ENCODE measurements around the gene MUC3A. TPM values are rescaled to one million over a fixed set of nuclear protein-coding genes. Genes with fewer than 3 reads are reported as not detected.

Gene MUC3A
- total and polyA plus RNA-seq, 2 of the 13 experiments (the other 11 are each of a cell fraction or from before 2014, with no cell fraction given): 0.01 TPM; not detected in 1

GRCh38 chr7:100968650-100969049 is 19.3 kb downstream of the MUC3A start:
- H3K27me3 ChIP-seq (ENCODE audit: control insufficient read depth in 1 of 2, insufficient read depth in 2 of 2, low read length in 2 of 2): peaks cover 12 to 47% of the 10 kb centered on the region in 2 experiments
- DNase-seq (ENCODE audit: low spot score): no peak
- H3K9ac ChIP-seq (ENCODE audit: insufficient read depth, low read depth, low read length): no peak overlapping the region
- H3K4me2 ChIP-seq (ENCODE audit: low read depth, low read length): no peak overlapping the region
- no peak; the same call in 2 of the 3 replicates for ATAC-seq
- no peaks in the 10 kb centered on the region for H3K9me3 ChIP-seq (ENCODE audit: low read length)
- ChIA-PET POLR2A (no interaction called here), CTCF (ENCODE audit: low intra/inter-chr PET ratio, low total read pairs) (no interaction called here)
- no peaks in the 10 kb centered on the region for H3K36me3 ChIP-seq (replicated peaks in 1 of 2; ENCODE audit: control insufficient read depth in 1 of 2, insufficient read depth in 2 of 2, low read length in 2 of 2)
- intact Hi-C loops (cut with micrococcal nuclease; ENCODE audit: unreplicated experiment) (no loop called here), in situ Hi-C loops (cut with HindIII; ENCODE audit: extremely low pct_ligation_motif_present, low pct_unique_long_range_greater_than_20kb) (loop anchor here (5.0 kb wide), 1 partner anchor 89 kb away; no protein-coding TSS in a partner anchor)
- no peak overlapping the region for H3K27ac ChIP-seq (ENCODE audit: extremely low read length, insufficient read depth, low read length)
- H4K20me1 ChIP-seq (ENCODE audit: insufficient read depth, low read length): no peaks in the 10 kb centered on the region
- WGBS (ENCODE audit: low lambda C conversion rate): 0% methylated on average over 3 of the region's 3 CpGs
- no TSS peak for BruUV-seq (replicated peaks)
- H3K79me2 ChIP-seq (ENCODE audit: insufficient read depth, low read length): no peaks in the 10 kb centered on the region
- TF ChIP-seq TFDP2 (CRISPR knock-in tag; IDR thresholded peaks at IDR 0.05) (no peak), NFE2L2 (IDR thresholded peaks at IDR 0.05; ENCODE audit: low read length) (no peak), ZFYVE20 (CRISPR knock-in tag; IDR thresholded peaks at IDR 0.05; ENCODE audit: borderline replicate concordance, low read depth) (no peak), LCORL (IDR thresholded peaks at IDR 0.05) (no peak), LCORL (CRISPR knock-in tag; IDR thresholded peaks at IDR 0.05) (no peak), MXI1 (IDR thresholded peaks at IDR 0.05; ENCODE audit: borderline replicate concordance, low read depth, low read length) (no peak)
- H3K4me3 ChIP-seq (replicated peaks in 1 of 3; ENCODE audit: insufficient read depth in 1 of 3, low read depth in 2 of 3, low read length in 3 of 3): no peak overlapping the region
- no peak for FAIRE-seq
- H2AFZ ChIP-seq (ENCODE audit: low read length): no peak overlapping the region
- H3K4me1 ChIP-seq (ENCODE audit: insufficient read depth, low read length): 0 out of 2 replicates have a peak, but pooled peaks cover 10% of the 10 kb centered on the region

- WGBS (ENCODE audit: low lambda C conversion rate): 35% methylated on average over 12 of the region's 12 CpGs
- TF ChIP-seq ZNF282 (IDR thresholded peaks at IDR 0.05; ENCODE audit: partially characterized antibody) (no peak), HHEX (CRISPR knock-in tag; IDR thresholded peaks at IDR 0.05) (no peak), EHMT2 (IDR thresholded peaks at IDR 0.05; ENCODE audit: borderline replicate concordance, low read depth, low read length) (no peak)
- Histone ChIP-seq H4K20me1 (ENCODE audit: insufficient read depth, low read length) (no peaks in the 10 kb centered on the region), H3K36me3 (replicated peaks in 1 of 2; ENCODE audit: control insufficient read depth in 1 of 2, insufficient read depth in 2 of 2, low read length in 2 of 2) (no peaks in the 10 kb centered on the region), H3K4me1 (ENCODE audit: insufficient read depth, low read length) (0 out of 2 replicates have a peak, but pooled peaks cover 10% of the 10 kb centered on the region), H2AFZ (ENCODE audit: low read length) (no peak within 1 kb of the TSS), H3K4me3 (replicated peaks in 1 of 3; ENCODE audit: insufficient read depth in 1 of 3, low read depth in 2 of 3, low read length in 3 of 3) (no peak within 1 kb of the TSS), H3K79me2 (ENCODE audit: insufficient read depth, low read length) (no peaks in the 10 kb centered on the region), H3K27me3 (ENCODE audit: control insufficient read depth in 1 of 2, insufficient read depth in 2 of 2, low read length in 2 of 2) (peaks cover 12 to 47% of the 10 kb centered on the region in 2 experiments), H3K27ac (ENCODE audit: extremely low read length, insufficient read depth, low read length) (no peak within 1 kb of the TSS), H3K9me3 (ENCODE audit: low read length) (peaks cover 1% of the 10 kb centered on the region; the same call in 1 of the 2 replicates), H3K4me2 (ENCODE audit: low read depth, low read length) (no peak within 1 kb of the TSS), H3K9ac (ENCODE audit: insufficient read depth, low read depth, low read length) (no peak within 1 kb of the TSS)
- intact Hi-C loops (cut with micrococcal nuclease; ENCODE audit: unreplicated experiment) (no loop called here), in situ Hi-C loops (cut with HindIII; ENCODE audit: extremely low pct_ligation_motif_present, low pct_unique_long_range_greater_than_20kb) (loop anchor here (5.0 kb wide), 1 partner anchor 88 kb away; no protein-coding TSS in a partner anchor)
- no TSS peak for BruUV-seq (replicated peaks)
- no peak for FAIRE-seq
- ATAC-seq: no peak
- ChIA-PET POLR2A (no interaction called here), CTCF (ENCODE audit: low intra/inter-chr PET ratio, low total read pairs) (no interaction called here)
- no peak for DNase-seq (ENCODE audit: low spot score)
These were observed 19.8 kb downstream of the MUC3A start, which contains the start of gene MUC12 for GRCh38 chr7:100969066-100969615. MUC12 (plus strand) TSS chr7:100969565; CDS start chr7:100969623, 58 bp downstream.

Data from HepG2 (cell line).